Endometrium (tissue), 2 donors: ENCODE measurements around the gene LYG2.
"Not testable (repeated sequence)": the region's sequence is repeated elsewhere in the genome, so short reads cannot be mapped to it uniquely, and the experiment has no call there.

Source experiments
- FAIRE-seq: peaks from 2 replicates; lab custom pipeline; 2012; peaks lifted over from hg19 to GRCh38; lab: Jason Lieb, UNC
- donor health status: control.
- donor health status: control.

LYG2 gene

DNA sequence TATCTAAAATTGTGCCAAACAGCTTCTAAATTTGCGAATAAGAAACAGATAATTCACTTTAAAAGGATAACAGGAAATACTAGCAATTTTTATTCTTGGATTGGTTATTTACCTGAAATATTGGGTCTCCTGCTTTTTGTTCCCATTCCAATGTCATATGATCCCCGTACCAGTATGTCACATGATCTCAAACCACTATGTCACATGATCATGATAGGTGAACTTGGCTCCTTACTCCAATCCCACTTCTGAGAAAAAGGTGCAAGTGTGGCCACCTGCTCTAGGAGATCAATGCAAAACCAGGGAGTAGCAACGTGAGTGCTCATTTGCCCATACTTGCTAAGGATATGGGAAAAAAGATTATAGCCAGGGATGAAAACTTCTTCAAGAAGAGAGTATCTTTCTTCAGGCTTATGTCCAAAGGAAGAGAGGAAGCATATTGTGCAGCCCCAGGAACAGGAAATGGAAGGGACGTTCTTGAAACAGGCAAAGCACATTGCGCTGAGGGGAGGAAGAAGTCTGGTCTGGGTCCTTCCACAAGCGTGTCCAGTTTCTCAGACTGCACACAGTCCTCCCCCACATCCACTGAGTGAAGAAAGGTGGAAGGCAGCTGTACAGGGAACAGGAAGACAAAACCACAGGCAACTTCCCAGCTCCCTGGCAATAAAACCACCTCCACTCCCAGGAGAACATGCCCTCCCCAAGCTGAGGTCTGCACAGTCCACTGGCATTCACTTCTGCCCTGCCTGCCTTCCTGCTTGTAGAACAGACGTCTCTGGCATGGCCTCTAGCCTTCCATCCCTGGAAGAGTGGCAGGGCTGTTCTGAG, at the start of gene LYG2:
LYG2 (minus strand) TSS at position 176 of the 828 bp plus-strand sequence. CDS start 1,406 bp downstream, outside the sequence.
- FAIRE-seq, result no peak

GRCh38 chr2:99301097-99301496, 45.6 kb upstream of the LYG2 start, which contains the start of gene LYG1:
Gene LYG1, minus strand, starts transcription at chr2:99301197. Its CDS starts 5,527 bp downstream, at chr2:99295670.
- not testable (repeated sequence) for FAIRE-seq

DNA sequence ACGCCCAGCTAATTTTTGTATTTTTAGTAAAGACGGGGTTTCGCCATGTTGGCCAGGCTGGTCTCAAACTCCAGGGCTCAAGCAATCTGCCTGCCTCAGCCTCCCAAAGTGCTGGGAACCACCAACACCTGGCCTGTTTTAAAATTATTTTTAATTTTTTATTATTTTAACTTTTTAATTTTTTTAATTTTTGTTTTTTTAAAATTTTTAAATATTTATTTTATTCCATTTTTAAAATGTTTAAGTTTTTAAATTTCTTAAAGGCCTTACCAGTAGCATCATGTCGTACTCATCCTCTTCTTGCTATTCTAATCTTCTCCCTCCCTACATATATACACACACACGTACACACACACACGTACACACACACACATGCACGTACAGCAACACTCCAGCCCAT, 44.1 kb upstream of the LYG2 start:
- FAIRE-seq, result peak; percentile 58

GRCh38 chr2:99297994-99298393, 42.5 kb upstream of the LYG2 start:
- no peak for FAIRE-seq

GRCh38 chr2:99285526-99285925, 30.1 kb upstream of the LYG2 start:
- FAIRE-seq, result no peak

- no peak for FAIRE-seq
Observed at GRCh38 chr2:99279969-99280695, 24.7 kb upstream of the LYG2 start.

GRCh38 chr2:99278793-99279291, 23.4 kb upstream of the LYG2 start:
- no peak for FAIRE-seq

- FAIRE-seq, result not testable (repeated sequence)
Observed at GRCh38 chr2:99278195-99278765, 22.8 kb upstream of the LYG2 start.

DNA sequence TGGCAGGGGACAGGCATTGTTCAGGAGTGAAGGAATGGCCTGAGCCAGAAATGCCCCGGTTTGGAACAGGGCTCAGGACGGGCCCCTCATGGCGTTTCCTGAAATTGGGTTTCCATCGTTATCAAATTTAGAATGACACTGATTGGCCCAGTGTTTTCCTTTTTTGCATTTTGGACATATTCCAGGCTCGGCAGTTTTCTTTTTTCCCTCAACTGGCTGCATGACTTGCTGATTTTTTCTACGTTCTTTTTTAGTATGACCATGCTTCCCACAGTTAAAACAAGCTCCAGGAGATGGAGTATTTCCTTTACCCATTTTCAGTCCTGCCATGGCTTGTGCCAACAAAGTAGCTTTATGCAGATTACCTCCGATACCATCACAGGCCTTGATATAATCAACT, 20.4 kb upstream of the LYG2 start:
- FAIRE-seq, result no peak

DNA sequence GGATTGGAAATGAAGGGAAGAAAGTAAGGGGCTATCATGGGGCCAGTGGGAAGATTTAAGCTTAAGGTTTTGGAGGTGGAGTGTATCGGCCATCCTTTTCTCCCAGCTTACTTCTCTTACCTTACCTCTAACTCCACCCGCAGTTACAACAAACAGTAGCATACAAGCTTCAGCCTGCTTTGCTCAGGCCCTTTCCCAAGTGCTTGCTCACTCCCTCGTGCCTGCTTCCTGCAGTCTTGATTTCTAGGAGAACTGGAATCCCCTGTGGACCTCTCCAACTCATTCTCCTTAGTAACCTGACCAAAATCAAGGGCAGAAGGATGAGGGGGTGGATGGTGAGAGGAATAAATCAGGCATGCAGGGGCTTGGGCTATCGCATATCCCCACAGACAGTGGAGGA, 5.8 kb upstream of the LYG2 start:
- no peak for FAIRE-seq

GRCh38 chr2:99260184-99260583, 4.7 kb upstream of the LYG2 start:
- FAIRE-seq, result no peak

GRCh38 chr2:99259465-99259864, 4.0 kb upstream of the LYG2 start:
- FAIRE-seq, result no peak

DNA sequence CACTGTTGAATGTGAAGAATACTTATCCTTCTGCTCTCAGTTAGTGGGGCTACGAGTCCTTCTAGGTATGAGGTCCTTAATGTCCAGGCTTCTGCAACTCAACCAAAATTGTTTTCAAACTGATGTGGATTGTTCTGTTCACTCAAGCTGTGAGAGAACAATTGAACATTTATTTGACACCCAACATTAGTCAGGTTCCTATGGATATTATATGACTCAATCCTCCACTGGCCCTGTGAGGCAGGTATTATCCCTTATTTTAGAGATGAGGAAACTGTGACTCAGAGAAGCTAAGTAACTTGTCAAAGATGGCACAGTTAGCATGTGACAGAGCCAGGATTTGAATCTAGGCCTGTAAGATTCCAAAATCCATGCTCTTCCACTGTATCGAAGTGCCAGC, 1.2 kb upstream of the LYG2 start:
- no peak for FAIRE-seq

DNA sequence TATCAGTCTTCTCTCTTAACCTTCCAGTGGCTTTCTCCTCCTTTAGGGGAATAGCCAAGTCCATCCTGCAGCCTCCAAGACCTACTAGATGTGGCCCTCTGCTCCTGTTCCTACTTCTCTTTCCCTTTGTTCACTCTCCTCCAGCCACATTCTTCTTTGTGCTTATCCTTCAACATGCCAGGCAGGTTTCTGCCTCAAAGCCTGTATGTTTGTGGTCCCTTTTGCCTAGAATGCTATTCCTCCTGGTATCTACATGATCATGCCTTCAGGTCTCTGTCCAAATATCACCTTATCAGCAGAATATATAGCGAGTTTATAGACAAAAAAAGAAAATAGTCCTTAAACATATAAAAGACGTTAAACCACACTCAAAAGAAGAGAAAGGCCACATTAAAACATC, 5.5 kb downstream of the LYG2 start:
- FAIRE-seq, result no peak

DNA sequence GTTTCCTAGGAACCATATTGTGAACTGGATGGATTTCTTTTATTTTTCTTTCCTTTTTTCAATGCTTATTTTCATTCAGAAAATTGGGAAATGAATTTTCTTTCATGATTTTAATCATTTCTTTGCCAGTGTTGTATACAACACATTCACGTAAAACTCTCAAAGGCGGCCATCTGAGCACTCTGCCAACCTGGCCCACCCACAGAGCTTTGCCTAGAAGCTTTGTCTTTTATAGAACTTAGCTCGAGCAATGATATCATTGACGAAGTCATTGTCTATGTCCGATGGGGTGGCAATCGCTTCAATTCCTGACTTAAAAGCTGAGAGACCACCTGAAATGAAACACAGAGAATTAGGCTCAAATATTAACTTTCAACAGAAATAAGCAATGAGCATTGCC, 13.3 kb downstream of the LYG2 start:
- FAIRE-seq, result no peak

DNA sequence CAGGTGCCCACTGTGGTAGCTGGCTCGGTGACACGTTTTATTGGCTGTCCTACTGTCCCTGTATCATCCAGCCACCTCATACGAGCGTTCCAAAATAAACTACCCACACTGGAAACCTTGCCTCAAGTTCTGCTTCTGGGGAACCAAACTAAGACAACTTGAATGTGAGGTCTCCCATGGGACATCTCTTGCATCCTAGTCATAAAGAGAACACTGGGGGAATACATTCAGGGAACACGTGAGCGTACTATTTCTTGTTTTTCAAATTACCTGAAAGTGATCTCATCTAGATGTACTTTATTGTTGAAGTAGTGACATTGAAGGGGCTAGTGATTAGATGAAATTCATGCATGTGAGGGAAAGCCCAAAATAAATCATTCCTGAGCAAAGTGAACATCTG, 15.0 kb downstream of the LYG2 start:
- no peak for FAIRE-seq

DNA sequence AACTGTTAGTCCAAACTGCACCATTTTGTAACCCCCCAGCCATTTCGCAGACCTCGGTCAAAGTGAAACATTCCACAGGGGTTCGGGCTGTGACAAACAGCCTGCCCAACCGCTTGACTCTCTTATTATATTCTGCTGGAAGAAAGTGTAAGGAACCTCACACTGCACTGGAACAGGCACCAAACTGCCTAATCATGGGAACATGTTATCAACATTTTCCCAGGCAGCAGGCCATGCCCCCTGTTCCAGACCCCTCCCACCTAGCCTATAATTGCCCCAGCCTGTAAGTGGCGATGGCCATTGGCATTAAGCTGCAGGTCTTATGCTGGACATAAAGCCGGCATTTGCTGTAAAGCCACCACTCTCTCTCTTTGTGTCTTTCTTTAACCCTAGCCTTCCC, 16.9 kb downstream of the LYG2 start:
- no peak for FAIRE-seq

DNA sequence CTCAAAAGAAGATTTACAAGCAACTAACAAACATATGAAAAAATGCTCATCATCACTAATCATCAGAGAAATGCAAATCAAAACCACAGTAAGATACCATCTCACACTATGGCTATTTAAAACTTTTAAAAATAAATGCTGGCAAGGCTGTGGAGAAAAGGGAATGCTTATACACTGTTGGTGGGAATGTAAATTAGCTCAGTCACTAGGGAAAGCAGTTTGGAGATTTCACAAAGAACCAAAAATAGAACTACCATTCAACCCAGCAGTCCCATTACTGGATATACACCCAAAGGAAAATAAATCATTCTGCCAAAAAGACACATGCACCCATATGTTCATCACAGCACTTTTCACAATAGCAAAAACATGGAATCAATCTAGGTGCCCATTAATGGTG, 22.3 kb downstream of the LYG2 start:
- not testable (repeated sequence) for FAIRE-seq

- FAIRE-seq, result no peak
Observed at GRCh38 chr2:99217929-99218501, 37.5 kb downstream of the LYG2 start.

DNA sequence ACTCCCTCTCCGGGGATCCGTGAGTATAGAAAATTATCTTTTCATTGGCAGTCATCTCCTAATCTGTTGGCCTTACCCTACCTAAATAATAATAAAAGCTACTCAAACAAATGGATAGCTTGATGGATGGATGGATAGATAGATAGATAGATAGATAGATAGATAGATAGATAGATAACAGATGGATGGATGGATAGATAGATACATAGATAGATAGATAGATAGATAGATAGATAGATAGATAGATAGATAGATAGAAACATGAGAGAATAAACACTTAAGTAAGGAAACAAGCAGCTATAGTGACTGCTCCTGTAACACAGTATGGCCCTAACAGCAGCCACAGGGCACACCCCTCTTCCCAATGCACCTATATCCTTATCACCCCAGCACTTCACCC, 39.4 kb downstream of the LYG2 start:
- FAIRE-seq, result no peak

DNA sequence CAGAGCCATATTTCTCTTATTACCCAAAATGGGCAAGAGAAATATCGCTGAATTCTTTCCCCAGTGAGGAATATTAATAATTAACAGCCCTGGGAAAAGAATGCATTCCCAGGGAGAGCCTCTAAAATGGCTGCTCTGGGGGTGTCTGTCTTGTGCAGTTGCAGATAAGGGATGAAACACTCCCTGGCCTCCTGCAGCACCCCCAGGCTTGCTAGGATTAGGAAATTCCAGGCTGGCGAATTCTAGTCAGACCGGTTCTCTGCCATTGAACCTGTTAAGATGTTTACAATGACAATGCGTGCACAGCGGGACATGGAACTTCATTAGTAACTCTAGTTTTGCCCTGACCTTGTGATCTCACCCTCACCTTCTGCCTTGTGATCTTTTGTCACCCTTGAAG, 50.0 kb downstream of the LYG2 start:
- no peak for FAIRE-seq

- FAIRE-seq, result no peak
Observed at GRCh38 chr2:99201959-99202678, 53.3 kb downstream of the LYG2 start.
